HG03135 (cell line): ENCODE results near the gene NOD1.
"Not testable (repeated sequence)": the region's sequence is repeated elsewhere in the genome, so short reads cannot be mapped to it uniquely, and the experiment has no call there.

ENCODE experiments used
- ATAC-seq: cut with Tn5 transposase; IDR thresholded peaks from one replicate; pipeline ENCODE4 v1.9.1; 2021; ENCODE audit warnings: mild to moderate bottlenecking, moderate library complexity; ENCODE audit not compliant: unreplicated experiment

Gene NOD1

DNA sequence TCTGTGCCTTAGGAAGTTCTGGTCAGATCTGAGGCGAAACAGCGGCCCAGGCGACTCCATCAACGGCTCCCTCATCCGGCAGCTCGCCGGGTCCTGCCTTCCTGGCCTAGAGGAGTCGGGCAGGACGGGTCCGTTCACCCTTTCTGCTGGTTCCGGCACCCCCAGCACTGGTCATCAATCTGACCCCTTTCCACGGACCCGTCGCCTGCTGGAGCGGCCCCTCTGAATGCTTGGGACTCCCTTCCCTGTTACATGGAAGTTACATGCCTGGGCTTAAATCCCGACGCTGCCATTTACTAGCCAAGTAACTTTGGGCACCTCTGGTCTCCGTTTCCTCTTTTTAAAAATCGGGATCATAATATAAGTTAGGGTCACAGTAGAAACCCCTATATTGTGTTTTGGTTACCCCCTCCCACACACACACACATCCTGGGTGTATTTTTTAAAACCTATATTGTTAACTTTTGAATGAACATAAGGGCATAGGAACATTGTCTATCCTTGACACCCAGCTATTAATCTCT, 26.7 kb upstream of the NOD1 start:
- ATAC-seq = no peak

DNA sequence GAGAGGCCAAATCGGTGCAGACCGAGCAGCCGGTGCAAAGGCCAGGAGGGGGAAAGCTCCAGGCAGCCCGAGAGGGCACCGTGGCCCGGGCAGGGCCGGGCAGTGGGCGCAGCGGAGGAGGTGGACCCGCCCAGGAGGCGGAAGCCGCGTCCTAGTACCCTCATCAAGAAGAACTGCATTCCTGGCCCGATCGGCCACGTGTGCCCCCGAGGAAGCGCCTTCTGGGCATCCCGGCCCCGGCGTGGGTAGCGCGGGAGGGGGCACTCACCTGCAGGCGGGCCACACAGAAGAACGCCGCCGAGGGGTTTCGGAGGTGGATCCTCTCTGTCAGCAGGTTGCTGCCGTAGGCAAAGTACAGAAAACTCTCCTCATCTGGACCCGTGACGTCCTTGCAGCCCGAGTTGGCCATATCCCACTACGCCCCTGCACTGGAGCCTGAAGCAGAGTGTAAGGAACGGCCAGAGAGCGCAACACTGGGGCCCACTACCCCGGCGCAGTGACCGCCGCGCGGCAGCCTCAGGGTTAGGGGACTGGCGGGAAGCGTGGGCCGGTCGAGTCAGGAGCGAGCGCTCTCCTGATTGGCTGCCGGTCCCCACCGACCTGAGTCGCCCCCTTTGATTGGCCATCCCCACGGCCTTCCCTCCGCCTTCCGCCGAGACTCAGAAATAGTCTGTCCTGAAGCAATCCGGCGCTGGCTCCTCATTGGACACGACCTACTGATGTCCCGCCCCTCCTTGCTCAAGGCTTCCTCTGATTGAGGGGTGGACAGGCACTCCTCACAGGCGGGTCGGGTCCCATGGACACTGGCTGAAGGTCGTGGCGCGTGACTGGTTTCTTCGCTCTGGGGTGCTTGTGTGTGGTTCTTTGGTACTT, 26.0 kb upstream of the NOD1 start, which contains the start of gene GGCT:
GGCT (minus strand) TSS at position 529 of the 873 bp plus-strand sequence; CDS start at position 409, 120 bp downstream.
- peak; percentile 98 for ATAC-seq

DNA sequence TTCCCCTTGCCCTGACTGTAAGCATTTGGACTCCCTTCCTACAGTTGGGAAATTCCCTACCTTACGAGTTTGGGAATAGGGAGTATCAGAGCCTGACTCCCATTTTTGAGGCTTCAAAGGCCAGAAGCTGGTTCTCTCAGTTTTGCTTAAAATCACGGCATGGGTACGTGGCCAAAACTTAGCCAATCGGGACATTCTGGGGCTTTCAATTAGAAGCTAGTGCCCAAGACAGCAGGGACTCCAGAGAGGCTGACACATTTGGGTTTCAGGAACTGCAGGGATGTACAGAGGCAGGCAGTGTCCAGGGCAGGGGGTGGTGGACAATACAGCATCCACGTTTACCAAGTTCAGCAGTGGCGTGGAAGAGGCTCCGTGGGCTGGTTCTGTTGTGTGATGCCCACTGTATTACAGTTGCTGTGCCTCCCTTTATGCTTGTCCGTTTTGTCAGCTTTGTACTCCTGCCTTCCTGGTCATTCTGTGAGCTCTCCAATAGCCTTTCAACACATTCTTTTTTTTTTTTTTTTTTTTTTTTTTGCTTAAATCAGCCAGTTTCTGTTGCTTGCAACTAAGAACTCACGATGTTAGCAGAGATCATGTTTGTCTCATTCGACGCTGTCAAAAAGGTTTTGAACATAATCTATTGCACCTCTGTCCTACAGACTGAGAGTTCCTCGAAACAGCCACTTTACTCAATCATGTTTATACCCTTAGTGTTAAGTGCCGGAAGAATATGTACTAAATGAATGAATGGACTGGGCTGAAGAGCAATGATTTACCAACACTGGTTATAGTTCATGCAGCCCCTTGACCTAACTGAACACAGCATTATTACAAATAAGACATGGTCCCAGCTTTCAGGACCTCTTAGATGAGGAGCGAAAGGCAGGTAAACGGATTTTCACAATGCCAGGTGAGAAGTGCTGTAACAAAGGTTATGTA, 25.0 kb upstream of the NOD1 start:
- no peak for ATAC-seq

DNA sequence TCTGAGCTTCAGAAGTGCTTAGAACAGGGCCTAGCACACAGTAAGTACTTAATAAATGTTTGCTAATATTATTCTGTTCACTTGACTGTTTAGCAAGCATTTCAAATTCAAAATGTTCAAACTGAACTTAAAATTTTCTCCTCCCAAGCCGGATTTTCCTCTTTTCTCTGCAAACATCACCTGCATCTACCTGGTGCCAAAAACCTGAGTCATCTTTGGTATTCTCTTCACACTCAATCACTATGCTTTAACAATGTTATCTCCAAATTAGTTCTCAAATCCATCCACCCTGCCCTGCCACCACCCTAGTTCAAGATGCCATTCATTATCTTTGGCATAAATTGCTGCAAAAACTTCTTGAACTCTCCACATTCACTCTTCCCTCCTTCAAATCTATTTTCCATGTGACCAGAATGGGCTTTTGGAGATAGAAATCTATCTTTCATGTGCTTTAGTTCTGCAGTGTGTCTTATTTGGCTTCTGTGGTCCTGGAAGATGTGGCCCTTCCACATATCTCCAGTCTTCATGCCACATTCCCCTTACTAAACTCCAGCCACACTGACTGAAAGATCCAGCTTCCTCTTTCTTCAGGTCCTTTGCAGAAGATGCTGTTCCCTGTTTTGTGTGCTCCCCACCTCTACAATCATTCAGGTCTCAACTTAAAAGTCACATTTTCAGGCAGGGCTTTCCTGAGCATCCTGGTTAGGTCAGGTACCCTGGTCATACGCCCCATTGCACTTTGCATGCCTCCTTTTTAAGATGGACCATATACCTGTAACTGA, 24.1 kb upstream of the NOD1 start:
- no peak for ATAC-seq

DNA sequence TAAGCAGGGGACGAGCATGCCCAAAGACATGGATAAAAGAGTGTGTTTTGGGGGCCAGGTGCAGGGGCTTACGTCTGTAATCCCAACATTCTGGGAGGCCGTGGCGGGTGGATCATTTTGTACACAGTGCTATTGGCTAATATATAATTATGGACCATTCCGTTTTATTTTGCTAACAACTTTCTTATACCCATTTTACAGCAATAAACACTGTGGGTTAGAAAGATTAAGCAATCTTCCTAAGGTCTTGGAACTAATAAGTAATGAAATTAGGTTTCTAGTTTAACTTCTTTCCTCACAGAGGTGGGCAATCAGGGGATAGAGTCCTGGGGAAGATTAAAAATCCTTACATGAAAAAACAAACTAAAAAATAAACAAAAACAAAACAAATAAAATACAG, 22.7 kb upstream of the NOD1 start:
- no peak for ATAC-seq

DNA sequence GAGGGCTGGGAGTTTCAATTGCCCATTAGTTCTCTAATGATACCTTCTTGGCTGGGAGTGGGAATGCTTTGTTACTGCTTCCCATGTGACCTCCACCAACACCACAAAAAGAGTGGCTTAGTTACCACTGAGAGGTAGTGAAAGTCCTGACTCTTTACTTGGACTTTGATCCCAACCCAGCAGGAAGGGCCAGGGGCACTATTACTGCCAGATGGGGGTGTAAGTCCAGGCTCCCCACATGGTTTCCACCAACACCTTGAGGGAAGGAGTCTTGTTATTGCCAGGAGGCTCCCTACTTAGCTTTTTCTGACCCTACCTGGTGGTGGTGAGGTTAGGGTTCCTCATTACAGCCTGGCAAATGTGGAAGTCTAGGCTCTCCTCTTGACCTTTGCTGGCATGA, 14.6 kb upstream of the NOD1 start:
- no peak for ATAC-seq

DNA sequence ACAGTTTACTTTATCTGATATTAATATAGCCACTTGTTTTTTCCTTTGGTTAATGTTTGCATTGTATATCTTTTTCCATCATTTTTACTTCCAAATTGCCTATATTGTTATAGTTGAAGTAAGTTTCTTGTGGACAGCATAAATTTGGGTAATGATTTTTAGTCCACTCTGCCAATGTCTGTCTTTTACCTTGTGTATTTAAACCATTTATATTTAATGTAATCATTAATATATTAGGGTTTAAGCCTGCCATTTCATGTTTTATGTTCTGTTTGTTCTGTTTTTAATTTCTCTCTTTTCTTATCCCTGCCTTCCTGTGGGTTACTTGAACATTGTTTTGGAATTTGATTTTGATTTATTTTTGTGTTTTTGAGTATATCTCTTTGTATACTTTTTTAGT, 12.8 kb upstream of the NOD1 start:
- ATAC-seq = no peak

DNA sequence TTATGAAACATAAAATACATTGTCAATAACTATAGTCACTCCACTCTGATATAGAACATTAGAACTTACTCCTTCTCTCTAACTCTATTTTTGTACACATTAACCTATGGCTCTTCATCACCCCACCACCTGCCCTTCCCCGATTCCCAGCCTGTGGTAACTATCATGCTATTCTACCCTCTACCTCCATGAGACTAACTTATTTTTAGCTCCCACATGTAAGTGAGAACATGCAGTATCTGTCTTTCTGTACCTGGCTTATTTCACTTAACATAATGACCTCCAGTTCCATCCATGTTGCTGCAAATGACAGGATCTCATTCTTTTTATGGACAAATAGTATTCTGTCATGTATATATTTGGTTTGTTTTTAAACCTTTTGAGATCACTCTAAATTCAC, 8.8 kb upstream of the NOD1 start:
- no peak for ATAC-seq

DNA sequence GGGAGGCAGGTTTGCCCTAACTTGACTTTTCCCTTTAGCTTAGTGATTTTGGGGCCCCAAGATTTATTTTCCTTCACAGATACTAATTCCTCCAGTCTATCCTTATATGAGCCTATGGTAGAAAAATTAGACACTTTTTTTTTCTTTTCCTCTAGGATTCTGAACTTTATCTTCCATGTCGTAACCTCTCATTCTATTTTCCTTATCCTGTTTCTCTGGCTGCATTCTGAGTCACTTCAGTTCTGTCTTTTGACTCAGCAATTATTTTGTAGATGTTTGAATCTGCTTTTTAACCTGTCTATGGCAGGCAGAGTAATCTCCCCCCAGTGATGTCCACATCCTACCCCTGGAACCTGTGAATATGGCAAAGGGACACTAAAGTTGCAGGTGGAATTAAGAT, 7.1 kb upstream of the NOD1 start:
- no peak for ATAC-seq

DNA sequence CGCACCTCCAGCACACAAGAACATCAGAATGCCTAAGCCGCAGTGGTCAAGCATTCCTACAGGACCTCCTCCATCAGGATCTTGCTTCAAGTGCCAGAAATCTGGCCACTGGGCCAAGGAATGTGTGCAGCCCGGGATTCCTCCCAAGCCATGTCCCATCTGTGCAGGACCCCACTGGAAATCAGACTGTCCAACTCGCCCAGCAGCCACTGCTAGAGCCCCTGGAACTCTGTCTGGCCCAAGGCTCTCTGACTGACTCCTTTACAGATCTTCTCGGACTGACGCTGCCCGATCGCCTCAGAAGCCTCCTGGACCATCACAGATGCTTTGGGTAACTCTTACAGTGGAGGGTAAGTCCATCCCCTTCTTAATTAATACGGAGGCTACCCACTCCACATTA, 2.8 kb upstream of the NOD1 start:
- not testable (repeated sequence) for ATAC-seq

DNA sequence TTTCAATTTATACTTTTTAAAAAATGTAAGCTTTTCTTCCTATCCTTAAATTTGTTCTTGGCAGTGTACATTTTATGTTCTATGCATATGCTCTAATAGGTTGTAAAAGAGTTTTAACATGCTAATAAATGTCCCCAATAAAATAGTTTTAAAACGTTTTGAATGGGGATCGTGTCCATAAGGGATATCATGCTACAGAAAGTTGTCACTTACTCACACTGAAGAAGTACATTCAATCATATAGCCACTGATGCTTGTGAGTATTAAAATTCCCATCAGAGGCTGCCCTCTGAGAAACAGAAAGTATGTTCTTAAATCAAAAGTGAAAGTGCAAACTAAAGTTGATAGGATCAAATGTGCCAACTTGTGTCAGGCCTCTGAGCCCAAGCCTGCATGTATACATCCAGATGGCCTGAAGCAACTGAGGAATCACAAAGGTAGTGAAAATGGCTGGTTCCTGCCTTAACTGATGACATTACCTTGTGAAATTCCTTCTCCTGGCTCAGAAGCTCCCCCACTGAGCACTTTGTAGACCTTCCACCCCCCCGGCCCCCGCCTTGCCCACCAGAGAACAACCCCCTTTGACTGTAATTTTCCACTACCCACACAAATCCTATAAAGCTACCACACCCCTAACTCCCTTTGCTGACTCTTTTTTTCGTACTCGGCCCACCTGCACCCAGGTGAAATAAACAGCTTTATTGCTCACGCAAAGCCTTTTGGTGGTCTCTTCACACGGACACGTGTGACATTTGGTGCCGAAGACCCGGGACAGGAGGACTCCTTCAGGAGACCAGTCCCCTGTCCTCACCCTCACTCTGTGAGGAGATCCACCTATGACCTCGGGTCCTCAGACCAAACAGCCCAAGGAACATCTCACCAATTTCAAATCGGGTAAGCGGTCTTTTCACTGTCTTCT, 877 bp upstream of the NOD1 start:
- peak; percentile 42 for ATAC-seq

DNA sequence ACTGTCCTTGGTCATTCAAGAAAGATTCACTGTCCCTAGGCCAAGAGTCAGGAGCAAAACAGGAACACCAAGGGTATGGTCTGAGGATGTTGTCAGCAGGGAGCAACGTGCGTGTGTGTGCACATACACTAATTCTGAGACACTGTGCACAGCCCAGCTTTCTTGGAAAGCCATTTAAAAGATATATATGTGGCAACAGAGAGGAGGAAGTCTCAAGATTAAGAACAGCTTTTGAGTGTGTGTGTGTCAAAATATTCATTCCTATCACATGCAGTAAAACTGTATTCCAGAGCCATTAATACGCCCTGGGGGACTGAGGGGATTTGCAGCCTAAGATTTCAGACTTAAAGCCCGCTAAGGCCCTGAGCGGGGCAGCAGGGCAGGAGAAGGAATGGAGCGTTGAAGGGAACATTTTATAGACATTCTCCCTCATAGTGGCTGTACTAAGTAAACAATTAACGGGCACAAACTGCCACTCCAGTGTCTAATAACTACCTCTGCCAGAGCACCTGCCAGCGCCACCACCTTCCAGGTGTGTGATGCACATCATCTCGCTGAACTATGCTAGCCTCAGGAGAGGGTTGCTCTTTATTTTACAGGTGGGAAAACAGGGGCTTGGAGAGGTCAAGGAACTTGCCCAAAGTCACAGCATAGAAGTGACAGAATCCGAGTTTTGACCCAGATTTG, 2.0 kb downstream of the NOD1 start:
- no peak for ATAC-seq

DNA sequence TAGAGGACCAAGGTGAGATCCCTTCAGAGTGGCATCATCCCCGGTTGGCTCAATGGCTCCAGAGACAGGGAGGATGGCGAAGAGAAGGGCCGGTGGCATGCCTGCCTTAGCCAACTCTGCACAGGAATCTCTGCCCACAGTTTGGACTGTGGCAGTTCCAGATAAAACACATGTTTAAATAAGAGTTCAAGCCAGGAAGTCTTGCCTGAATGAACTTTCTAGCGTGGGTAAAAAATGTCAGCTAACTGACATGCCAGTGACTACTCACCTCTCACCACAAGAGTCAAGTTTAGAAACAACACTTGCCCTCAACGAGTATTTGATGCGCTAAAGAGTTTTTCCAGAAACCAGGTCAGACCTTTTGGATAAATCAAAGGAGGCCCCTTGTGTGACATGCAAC, 3.0 kb downstream of the NOD1 start:
- ATAC-seq = no peak

DNA sequence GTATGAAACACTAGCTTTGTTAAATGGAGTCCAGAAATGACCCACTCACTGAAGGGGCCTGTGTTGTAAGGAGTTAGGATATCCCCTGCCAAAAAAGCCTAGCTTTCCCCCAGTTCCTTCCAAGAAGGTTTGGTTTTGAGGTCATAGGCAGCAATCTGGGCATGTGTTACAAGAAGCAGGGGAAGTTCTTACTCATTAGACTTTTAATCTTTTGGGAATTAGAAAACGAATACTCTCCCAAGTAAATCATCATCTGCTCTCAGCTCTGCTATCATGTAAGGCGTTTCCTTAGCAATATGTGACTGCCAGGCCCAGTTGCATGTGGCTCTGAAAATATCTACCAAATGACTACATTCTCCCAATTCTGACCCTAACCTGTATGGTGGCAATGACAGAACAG, 3.7 kb downstream of the NOD1 start:
- no peak for ATAC-seq

DNA sequence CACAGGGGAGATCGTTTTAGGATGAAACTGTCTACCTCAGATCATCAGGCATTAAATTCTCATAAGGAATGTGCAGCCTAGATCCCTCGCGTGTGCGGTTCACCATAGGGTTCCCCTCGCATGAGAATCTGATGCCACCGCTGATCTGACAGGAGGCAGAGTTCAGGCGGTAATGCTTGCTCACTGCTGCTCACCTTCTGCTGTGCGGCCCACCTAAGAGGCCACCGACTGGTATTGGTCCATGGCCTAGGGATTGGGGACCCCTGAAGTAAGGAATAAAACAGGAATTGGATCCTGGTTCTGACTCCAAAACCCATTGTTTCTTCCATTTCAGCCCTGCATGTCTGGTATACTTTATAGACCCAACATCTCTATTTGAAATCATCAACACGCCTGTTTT, 4.1 kb downstream of the NOD1 start:
- no peak for ATAC-seq

DNA sequence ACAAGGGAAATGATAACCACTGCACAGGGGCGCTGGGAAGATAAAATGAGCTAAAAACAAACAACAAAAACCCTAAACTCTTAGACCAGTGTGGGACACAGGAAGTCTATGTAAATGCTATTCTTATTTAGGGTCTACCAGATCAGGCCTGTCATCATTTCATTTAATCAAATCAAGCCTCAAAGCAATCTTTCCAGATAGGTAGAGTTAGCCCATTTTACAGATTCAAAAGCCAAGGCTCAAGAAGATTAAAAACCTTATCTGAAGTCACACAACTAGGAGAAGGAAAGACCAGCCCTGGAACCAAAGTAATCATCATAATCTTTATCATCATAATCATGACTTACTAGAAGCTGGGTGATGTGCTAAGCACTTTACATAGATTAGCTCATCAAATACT, 4.7 kb downstream of the NOD1 start:
- ATAC-seq = no peak

DNA sequence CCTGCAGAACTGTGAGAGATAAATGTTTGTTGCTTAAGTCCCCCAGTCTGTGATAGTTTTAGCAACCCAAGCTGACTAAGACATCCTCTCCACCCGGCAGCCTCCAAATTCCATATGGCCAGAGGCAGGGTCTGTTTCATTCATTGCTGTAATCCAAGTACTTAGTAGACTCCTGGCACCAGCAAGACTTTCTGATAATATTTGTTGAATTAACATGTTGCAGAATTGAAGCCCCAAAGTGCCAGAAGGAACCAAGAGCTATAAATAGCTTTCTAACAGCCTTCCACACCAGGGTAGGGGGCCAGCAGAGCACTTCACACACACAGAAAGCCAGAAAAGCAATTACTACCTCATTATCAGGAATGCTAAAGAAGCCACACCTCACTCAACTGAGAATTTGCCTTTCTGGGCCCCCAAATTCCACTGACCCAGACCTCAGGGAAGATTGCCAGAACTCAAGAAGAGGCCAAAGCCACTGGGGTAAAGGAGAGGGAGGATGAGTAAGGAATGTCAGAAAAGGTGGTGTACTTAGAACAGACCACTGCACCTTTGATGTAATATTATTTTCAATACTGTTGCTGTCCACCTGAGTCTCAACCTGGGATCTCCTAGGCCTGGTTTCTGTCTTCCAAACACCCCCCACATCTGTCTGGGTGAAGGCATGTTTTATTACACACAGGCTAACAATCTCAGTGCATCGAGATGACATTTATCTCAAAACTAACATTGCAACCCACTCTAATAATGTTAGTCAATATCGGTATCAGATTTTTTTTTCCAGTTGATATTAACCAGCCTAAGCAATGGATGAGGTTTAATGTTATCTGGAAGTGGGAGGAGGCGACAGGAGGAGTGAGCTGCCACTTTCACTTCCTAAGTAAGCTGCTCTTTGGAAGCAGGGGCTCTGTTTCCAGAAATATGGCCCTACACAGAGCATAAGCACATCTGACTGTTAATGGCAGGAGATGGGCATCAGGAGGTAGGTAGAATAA, 5.5 kb downstream of the NOD1 start:
- no peak for ATAC-seq
